Uterus (tissue), 4 donors: ENCODE data around the gene VAC14. TPM values are rescaled to one million over a fixed set of nuclear protein-coding genes. Genes with fewer than 3 reads are reported as not detected.
A peak's percentile ranks its signal among the peaks of the same experiment; 100 is the strongest.

Experiments
- DNase-seq, 2 donors: peaks; one replicate each; pipeline ENCODE4 v3.0.0-alpha.2; 2019 to 2020
- H3K27ac ChIP-seq, 2 donors: fragments of 200-600 bp; sonication (generic); 1 replicate in 1 of 2; 2 replicates in 1 of 2; pipeline ENCODE4 v1.5.1; 2016 to 2018
- H3K27me3 ChIP-seq, 2 donors: fragments of 200-600 bp; sonication (generic); one replicate each; pipeline ENCODE4 v1.5.1; 2018 to 2019; ENCODE audit warnings: control low read depth in 1 of 2
- H3K36me3 ChIP-seq, 2 donors: fragments of 200-600 bp; sonication (generic); one replicate each; pipeline ENCODE4 v1.5.1; 2019; ENCODE audit warnings: control low read depth in 1 of 2
- H3K4me1 ChIP-seq, 2 donors: fragments of 200-600 bp; sonication (generic); one replicate each; pipeline ENCODE4 v1.5.1; 2018 to 2019; ENCODE audit warnings: control low read depth in 1 of 2
- H3K4me3 ChIP-seq, 2 donors: fragments of 200-600 bp; sonication (generic); 1 replicate in 1 of 2; 2 replicates in 1 of 2; pipeline ENCODE4 v1.5.1; 2018 to 2019; ENCODE audit warnings: mild to moderate bottlenecking in 1 of 2
- H3K9me3 ChIP-seq, 2 donors: fragments of 200-600 bp; sonication (generic); one replicate each; pipeline ENCODE4 v1.5.1; 2019; ENCODE audit warnings: control low read depth in 1 of 2
- POLR2A ChIP-seq, 2 donors: fragments of 450-650 bp; IDR thresholded peaks; one replicate each; pipeline ENCODE4 v1.6.1; 2016; ENCODE audit warnings: antibody characterized with exemption in 2 of 2, mild to moderate bottlenecking in 1 of 2, moderate library complexity in 1 of 2
- intact Hi-C: fragments of 100-400 bp; cut with DNase I; formaldehyde crosslinking; loops from one replicate; pipeline ENCODE4 v1.15.1; 2023; ENCODE audit warnings: low total_unique reads
- total RNA-seq, 4 donors: library from RNA; depleted of rRNA in 3 of 4; stranded (reverse); fragments of >200 nt in 3 of 4; gene quantifications; one replicate each; pipeline versions ENCODE4 v1.1.0 to v1.2.4, GENCODE V29; 2014 to 2023
- TF ChIP-seq, protein P1 (sequence below), 4 experiments: fragments of 200-600 bp in 2 of 4; fragments of 450-650 bp in 2 of 4; sonication (generic) in 2 of 4; IDR thresholded peaks; one replicate each; pipeline ENCODE4 v1.5.1; 2016 to 2019; ENCODE audit warnings: antibody characterized with exemption in 4 of 4, mild to moderate bottlenecking in 2 of 4, moderate library complexity in 1 of 4
- donor health status: DM: yes; HTN: yes; CAD: no.

The VAC14 gene
- total RNA-seq, 4 donors from 2014 or later: 4.7 to 30.6 (median 17.4) TPM

DNA sequence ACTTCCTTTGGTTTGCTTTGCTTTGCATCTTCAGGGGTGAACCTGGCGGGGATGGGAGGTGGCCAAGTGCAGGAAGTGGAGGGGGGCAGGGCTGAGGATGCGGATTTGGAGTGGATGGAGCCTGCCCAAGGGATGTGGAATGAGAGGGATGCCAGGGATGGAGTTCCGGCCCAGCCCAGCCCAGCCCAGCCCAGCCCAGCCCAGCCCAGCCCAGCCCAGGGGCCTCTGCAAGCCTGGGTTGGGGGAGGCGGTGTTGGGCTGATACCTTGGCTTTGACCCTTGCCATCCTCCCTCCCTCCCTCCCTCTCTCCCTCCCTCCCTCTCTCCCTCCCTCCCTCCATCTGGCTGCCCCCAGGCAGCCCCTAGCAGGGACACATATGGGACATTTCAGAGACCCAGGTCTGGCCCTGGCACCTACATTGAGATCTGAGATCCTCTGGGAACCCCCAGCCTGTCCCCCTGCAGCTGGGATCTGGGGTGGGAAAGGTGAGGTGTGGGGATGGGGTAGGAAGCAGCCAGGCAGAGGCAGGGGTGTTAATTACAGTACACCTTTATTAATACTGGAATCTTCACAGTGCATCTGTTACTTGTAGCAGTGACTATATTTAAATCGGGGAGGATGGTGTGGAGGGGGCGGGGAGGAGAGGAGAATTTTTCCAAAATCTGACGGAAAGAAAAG, 140.1 kb downstream of the VAC14 start:
- H3K27ac ChIP-seq: peak overlapping the region in 1 of 2 donors; percentile 8
- TF ChIP-seq, protein P1, sequence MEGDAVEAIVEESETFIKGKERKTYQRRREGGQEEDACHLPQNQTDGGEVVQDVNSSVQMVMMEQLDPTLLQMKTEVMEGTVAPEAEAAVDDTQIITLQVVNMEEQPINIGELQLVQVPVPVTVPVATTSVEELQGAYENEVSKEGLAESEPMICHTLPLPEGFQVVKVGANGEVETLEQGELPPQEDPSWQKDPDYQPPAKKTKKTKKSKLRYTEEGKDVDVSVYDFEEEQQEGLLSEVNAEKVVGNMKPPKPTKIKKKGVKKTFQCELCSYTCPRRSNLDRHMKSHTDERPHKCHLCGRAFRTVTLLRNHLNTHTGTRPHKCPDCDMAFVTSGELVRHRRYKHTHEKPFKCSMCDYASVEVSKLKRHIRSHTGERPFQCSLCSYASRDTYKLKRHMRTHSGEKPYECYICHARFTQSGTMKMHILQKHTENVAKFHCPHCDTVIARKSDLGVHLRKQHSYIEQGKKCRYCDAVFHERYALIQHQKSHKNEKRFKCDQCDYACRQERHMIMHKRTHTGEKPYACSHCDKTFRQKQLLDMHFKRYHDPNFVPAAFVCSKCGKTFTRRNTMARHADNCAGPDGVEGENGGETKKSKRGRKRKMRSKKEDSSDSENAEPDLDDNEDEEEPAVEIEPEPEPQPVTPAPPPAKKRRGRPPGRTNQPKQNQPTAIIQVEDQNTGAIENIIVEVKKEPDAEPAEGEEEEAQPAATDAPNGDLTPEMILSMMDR (IDR thresholded peaks at IDR 0.05): no peak
- TF ChIP-seq POLR2A (IDR thresholded peaks at IDR 0.05): no peak
- no peak for DNase-seq
- H3K4me1 ChIP-seq: peaks cover 0 to 21% of the 10 kb centered on the region in 2 donors
- intact Hi-C loops: no loop called here
- no peak overlapping the region for H3K4me3 ChIP-seq
- H3K36me3 ChIP-seq: no peaks in the 10 kb centered on the region
- H3K27me3 ChIP-seq: no peaks in the 10 kb centered on the region
- no peaks in the 10 kb centered on the region for H3K9me3 ChIP-seq

DNA sequence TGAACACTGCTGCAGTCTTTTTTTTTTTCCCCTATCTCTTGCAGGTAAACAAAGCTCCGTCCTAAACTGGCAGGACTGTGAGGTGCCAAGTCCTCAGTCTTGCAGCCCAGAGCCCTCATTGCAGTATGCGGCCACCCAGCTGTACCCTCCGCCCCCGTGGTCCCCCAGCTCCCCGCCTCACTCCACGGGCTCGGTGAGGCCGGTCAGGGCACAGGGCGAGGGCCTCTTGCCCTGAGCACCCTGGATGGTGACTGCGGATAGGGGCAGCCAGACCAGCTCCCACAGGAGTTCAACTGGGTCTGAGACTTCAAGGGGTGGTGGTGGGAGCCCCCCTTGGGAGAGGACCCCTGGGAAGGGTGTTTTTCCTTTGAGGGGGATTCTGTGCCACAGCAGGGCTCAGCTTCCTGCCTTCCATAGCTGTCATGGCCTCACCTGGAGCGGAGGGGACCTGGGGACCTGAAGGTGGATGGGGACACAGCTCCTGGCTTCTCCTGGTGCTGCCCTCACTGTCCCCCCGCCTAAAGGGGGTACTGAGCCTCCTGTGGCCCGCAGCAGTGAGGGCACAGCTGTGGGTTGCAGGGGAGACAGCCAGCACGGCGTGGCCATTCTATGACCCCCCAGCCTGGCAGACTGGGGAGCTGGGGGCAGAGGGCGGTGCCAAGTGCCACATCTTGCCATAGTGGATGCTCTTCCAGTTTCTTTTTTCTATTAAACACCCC, 140.8 kb downstream of the VAC14 start:
- Histone ChIP-seq H3K4me1 (peaks cover 0 to 21% of the 10 kb centered on the region in 2 donors), H3K27me3 (no peaks in the 10 kb centered on the region), H3K9me3 (no peaks in the 10 kb centered on the region), H3K36me3 (no peaks in the 10 kb centered on the region), H3K27ac (peak overlapping the region in 1 of 2 donors; percentile 8), H3K4me3 (no peak overlapping the region)
- intact Hi-C loops: loop anchor here (10.0 kb wide), 1 partner anchor 135 kb away; the partner anchor contains the start of genes COG4 and SF3B3
- DNase-seq: no peak
- TF ChIP-seq, protein P1 (IDR thresholded peaks at IDR 0.05): no peak
- TF ChIP-seq POLR2A (IDR thresholded peaks at IDR 0.05): no peak

DNA sequence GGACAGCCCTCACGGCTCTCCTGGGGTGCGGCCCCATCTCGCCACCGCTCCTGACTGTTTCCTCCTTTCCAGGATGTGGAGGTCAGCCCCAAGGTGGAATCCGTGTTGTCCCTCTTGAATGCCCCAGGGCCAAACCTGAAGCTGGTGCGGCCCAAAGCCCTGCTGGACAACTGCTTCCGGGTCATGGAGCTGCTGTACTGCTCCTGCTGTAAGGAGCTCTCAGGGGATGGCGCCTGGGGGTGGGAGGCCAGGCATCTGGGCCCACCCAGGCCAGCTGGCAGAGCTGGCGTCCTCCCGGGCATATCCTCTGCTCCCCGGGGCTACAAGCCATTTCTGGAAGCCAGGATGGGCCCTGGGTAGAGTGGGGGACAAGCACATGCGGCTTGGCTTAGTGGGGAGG, 141.4 kb downstream of the VAC14 start:
- no peak for TF ChIP-seq POLR2A (IDR thresholded peaks at IDR 0.05)
- TF ChIP-seq, protein P1 (IDR thresholded peaks at IDR 0.05): no peak
- intact Hi-C loops: loop anchor here (10.0 kb wide), 1 partner anchor 135 kb away; the partner anchor contains the start of genes COG4 and SF3B3
- DNase-seq: no peak

DNA sequence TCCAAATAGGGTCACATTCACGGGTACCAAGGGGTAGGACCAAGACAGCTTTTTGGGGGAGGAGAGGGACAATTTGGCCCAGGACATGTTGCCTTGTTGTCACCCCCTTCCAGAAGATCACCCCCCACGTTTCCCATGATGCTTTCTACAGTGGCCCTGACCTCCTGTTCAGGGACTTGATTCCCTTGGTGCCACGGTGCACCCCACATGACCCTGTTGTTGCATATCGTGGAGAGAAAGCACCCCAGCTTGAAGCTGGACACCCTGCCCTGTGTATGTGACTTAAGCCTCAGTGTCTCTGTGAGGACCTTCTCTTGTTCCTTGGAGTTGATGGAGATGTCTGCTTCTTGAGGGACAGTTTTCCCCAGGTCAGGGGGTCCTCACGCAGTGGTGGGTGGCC, 142.0 kb downstream of the VAC14 start:
- peaks cover 0 to 21% of the 10 kb centered on the region in 2 donors for H3K4me1 ChIP-seq
- intact Hi-C loops: loop anchor here (10.0 kb wide), 1 partner anchor 134 kb away; the partner anchor contains the start of genes COG4 and SF3B3
- no peaks in the 10 kb centered on the region for H3K9me3 ChIP-seq
- TF ChIP-seq, protein P1 (IDR thresholded peaks at IDR 0.05): no peak
- no peak for TF ChIP-seq POLR2A (IDR thresholded peaks at IDR 0.05)
- DNase-seq: no peak
- no peaks in the 10 kb centered on the region for H3K27me3 ChIP-seq
- H3K4me3 ChIP-seq: no peak overlapping the region
- H3K36me3 ChIP-seq: no peaks in the 10 kb centered on the region
- H3K27ac ChIP-seq: no peak overlapping the region

More for the DNA sequence above, 141.4 kb downstream of the VAC14 start:
- Histone ChIP-seq H3K4me1 (peaks cover 0 to 21% of the 10 kb centered on the region in 2 donors), H3K4me3 (no peak overlapping the region), H3K27ac (no peak overlapping the region), H3K27me3 (no peaks in the 10 kb centered on the region), H3K9me3 (no peaks in the 10 kb centered on the region), H3K36me3 (no peaks in the 10 kb centered on the region)

DNA sequence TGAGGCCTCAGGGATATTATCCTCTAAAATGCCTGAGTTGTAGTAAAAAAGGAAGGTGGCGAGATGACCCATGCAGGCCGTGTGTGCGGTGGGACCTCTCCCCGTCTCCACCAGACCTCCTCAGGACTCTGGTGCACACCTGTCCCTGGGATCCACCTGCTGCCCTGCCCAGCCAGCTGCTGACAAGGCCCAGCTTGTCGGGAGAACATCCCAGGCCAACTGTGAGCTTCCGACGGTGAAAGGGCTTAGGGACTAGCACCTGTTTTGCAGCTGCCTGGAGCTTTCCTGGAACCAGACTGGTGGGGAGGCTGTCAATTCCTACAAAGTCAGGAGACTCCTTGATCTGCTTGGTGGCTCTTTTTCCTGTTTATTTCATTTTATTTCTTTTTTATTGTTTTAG, 143.0 kb downstream of the VAC14 start:
- no peaks in the 10 kb centered on the region for H3K27me3 ChIP-seq
- H3K4me3 ChIP-seq: no peak overlapping the region
- H3K36me3 ChIP-seq: no peaks in the 10 kb centered on the region
- H3K4me1 ChIP-seq: peaks cover 0 to 14% of the 10 kb centered on the region in 2 donors
- H3K9me3 ChIP-seq: no peaks in the 10 kb centered on the region
- intact Hi-C loops: loop anchor here (10.0 kb wide), 1 partner anchor 133 kb away; the partner anchor contains the start of genes COG4 and SF3B3
- H3K27ac ChIP-seq: no peak overlapping the region
- DNase-seq: no peak
- no peak for TF ChIP-seq POLR2A (IDR thresholded peaks at IDR 0.05)
- TF ChIP-seq, protein P1 (IDR thresholded peaks at IDR 0.05): no peak
